ENCODE results near the gene ERCC6L2.
A peak's percentile ranks its signal among the peaks of the same experiment; 100 is the strongest.

The ERCC6L2 gene

GRCh38 chr9:95875305-95876137 is at the start of gene ERCC6L2:
ERCC6L2 (plus strand) TSS chr9:95875691; CDS start chr9:95876039, 348 bp downstream.
- DNase-seq = peak; percentile 85

- no peak for DNase-seq
Measured at GRCh38 chr9:95826183-95826838, 49.2 kb upstream of the ERCC6L2 start.

- no peak for DNase-seq
Measured at GRCh38 chr9:95830768-95831167, 44.7 kb upstream of the ERCC6L2 start.

GRCh38 chr9:95831810-95832209 is 43.7 kb upstream of the ERCC6L2 start:
- no peak for DNase-seq

- DNase-seq = no peak
Measured at GRCh38 chr9:95833546-95834178, 41.8 kb upstream of the ERCC6L2 start.

GRCh38 chr9:95834281-95834907 is 41.1 kb upstream of the ERCC6L2 start:
- no peak for DNase-seq

GRCh38 chr9:95835393-95835792 is 40.1 kb upstream of the ERCC6L2 start:
- DNase-seq = no peak

GRCh38 chr9:95836072-95836471 is 39.4 kb upstream of the ERCC6L2 start:
- no peak for DNase-seq

- no peak for DNase-seq
Measured at GRCh38 chr9:95839012-95839411, 36.5 kb upstream of the ERCC6L2 start.

GRCh38 chr9:95840074-95840473 is 35.4 kb upstream of the ERCC6L2 start:
- no peak for DNase-seq

GRCh38 chr9:95841377-95841776 is 34.1 kb upstream of the ERCC6L2 start:
- peak; percentile 75 for DNase-seq

- no peak for DNase-seq
Measured at GRCh38 chr9:95845751-95846150, 29.7 kb upstream of the ERCC6L2 start.

GRCh38 chr9:95848764-95849163 is 26.7 kb upstream of the ERCC6L2 start:
- no peak for DNase-seq

- DNase-seq = peak; percentile 46
Measured at GRCh38 chr9:95852059-95853032, 23.1 kb upstream of the ERCC6L2 start.

GRCh38 chr9:95854386-95855020 is 21.0 kb upstream of the ERCC6L2 start:
- no peak for DNase-seq

GRCh38 chr9:95855961-95856360 is 19.5 kb upstream of the ERCC6L2 start:
- no peak for DNase-seq

GRCh38 chr9:95857124-95857523 is 18.4 kb upstream of the ERCC6L2 start:
- peak; percentile 50 for DNase-seq

- no peak for DNase-seq
Measured at GRCh38 chr9:95857896-95858295, 17.6 kb upstream of the ERCC6L2 start.

- DNase-seq = no peak
Measured at GRCh38 chr9:95862343-95862742, 13.1 kb upstream of the ERCC6L2 start.

GRCh38 chr9:95864852-95865580 is 10.5 kb upstream of the ERCC6L2 start:
- DNase-seq = no peak

- no peak for DNase-seq
Measured at GRCh38 chr9:95870352-95870751, 5.1 kb upstream of the ERCC6L2 start.

All from DMS79 (cell line).